Endothelial cell (in vitro differentiated cells): ENCODE data around the gene MTERF4. TPM values are rescaled to one million over a fixed set of nuclear protein-coding genes. Genes with fewer than 3 reads are reported as not detected.

Experiments
- DNase-seq: peaks from one replicate; pipeline ENCODE4 v3.0.0; 2021; ENCODE audit warnings: low spot score
- H3K27ac Mint-ChIP-seq: one replicate; pipeline ENCODE4 v1.8.0; 2021; ENCODE audit warnings: mixed read lengths, inconsistent platforms; ENCODE audit not compliant: unreplicated experiment
- H3K27me3 Mint-ChIP-seq: one replicate; pipeline ENCODE4 v1.8.0; 2021; ENCODE audit warnings: mild to moderate bottlenecking, moderate library complexity, mixed read lengths, inconsistent platforms; ENCODE audit not compliant: unreplicated experiment
- H3K36me3 Mint-ChIP-seq: one replicate; pipeline ENCODE4 v1.8.0; 2021; ENCODE audit warnings: mild to moderate bottlenecking, low read depth, mixed read lengths, inconsistent platforms; ENCODE audit not compliant: unreplicated experiment
- H3K4me1 Mint-ChIP-seq: one replicate; pipeline ENCODE4 v1.8.0; 2021; ENCODE audit warnings: mild to moderate bottlenecking, mixed read lengths, inconsistent platforms; ENCODE audit not compliant: unreplicated experiment
- H3K4me3 Mint-ChIP-seq: one replicate; pipeline ENCODE4 v1.8.0; 2021; ENCODE audit warnings: mild to moderate bottlenecking, mixed read lengths, inconsistent platforms; ENCODE audit not compliant: unreplicated experiment
- H3K9me3 Mint-ChIP-seq: one replicate; pipeline ENCODE4 v1.8.0; 2021; ENCODE audit warnings: mixed read lengths, inconsistent platforms; ENCODE audit not compliant: unreplicated experiment
- CTCF ChIP-seq: fragments of 200-600 bp; sonication (generic); IDR thresholded peaks from one replicate; pipeline ENCODE4 v1.5.0; 2021; ENCODE audit warnings: antibody characterized with exemption; ENCODE audit not compliant: unreplicated experiment
- total RNA-seq: library from RNA; stranded (reverse); fragmentation: NEBNext Ultra II Directional; extraction: Animal tissue kit (Norgen Biotek cat#: 25700); gene quantifications from one replicate; pipeline ENCODE4 v1.2.1, GENCODE V29; 2021; ENCODE audit not compliant: unreplicated experiment

Gene MTERF4
- total RNA-seq, 1 donor from 2014 or later, result 82.4 TPM

- Mint-ChIP-seq H3K36me3 (no peaks in the 10 kb centered on the region), H3K4me3 (no peak overlapping the region), H3K27ac (no peak overlapping the region), H3K27me3 (peaks cover 10% of the 10 kb centered on the region), H3K4me1 (no peaks in the 10 kb centered on the region), H3K9me3 (no peaks in the 10 kb centered on the region)
- peak; percentile 72 for DNase-seq
- no peak for TF ChIP-seq CTCF
These were observed 52.1 kb downstream of the MTERF4 start for GRCh38 chr2:241049739-241050623.

GRCh38 chr2:241048949-241049343 lies 53.1 kb downstream of the MTERF4 start:
- DNase-seq, result no peak
- H3K27me3 Mint-ChIP-seq, result peaks cover 10% of the 10 kb centered on the region
- H3K36me3 Mint-ChIP-seq, result no peaks in the 10 kb centered on the region
- no peak overlapping the region for H3K4me3 Mint-ChIP-seq
- no peaks in the 10 kb centered on the region for H3K9me3 Mint-ChIP-seq
- H3K4me1 Mint-ChIP-seq, result no peaks in the 10 kb centered on the region
- TF ChIP-seq CTCF, result no peak
- no peak overlapping the region for H3K27ac Mint-ChIP-seq

- peaks cover 10% of the 10 kb centered on the region for H3K27me3 Mint-ChIP-seq
- no peak overlapping the region for H3K27ac Mint-ChIP-seq
- no peak for TF ChIP-seq CTCF
- H3K9me3 Mint-ChIP-seq, result no peaks in the 10 kb centered on the region
- DNase-seq, result no peak
- no peak overlapping the region for H3K4me3 Mint-ChIP-seq
- no peaks in the 10 kb centered on the region for H3K4me1 Mint-ChIP-seq
- no peaks in the 10 kb centered on the region for H3K36me3 Mint-ChIP-seq
These were observed 53.7 kb downstream of the MTERF4 start for GRCh38 chr2:241048149-241048948.

GRCh38 chr2:241047253-241048010 lies 54.7 kb downstream of the MTERF4 start:
- H3K27ac Mint-ChIP-seq, result no peak overlapping the region
- H3K4me1 Mint-ChIP-seq, result no peaks in the 10 kb centered on the region
- no peaks in the 10 kb centered on the region for H3K36me3 Mint-ChIP-seq
- TF ChIP-seq CTCF, result no peak
- no peaks in the 10 kb centered on the region for H3K9me3 Mint-ChIP-seq
- DNase-seq, result no peak
- no peak overlapping the region for H3K4me3 Mint-ChIP-seq
- peaks cover 10% of the 10 kb centered on the region for H3K27me3 Mint-ChIP-seq

Other genes with a start within 250 kb of the MTERF4 start
- gene AGXT, start 233.5 kb downstream of the MTERF4 start, total RNA-seq, result not detected
- not detected for gene MAB21L4, start 206.1 kb downstream of the MTERF4 start, total RNA-seq
- gene CROCC2, start 196.0 kb downstream of the MTERF4 start, total RNA-seq, result not detected
- 2.3 TPM for gene SNED1, start 103.7 kb downstream of the MTERF4 start, total RNA-seq
- 39.7 TPM for gene PASK, start 47.2 kb upstream of the MTERF4 start, total RNA-seq
- 61.6 TPM for gene PPP1R7, start 48.2 kb upstream of the MTERF4 start, total RNA-seq
- gene ANO7, start 86.4 kb upstream of the MTERF4 start, total RNA-seq, result 16.1 TPM
- 364 TPM for gene HDLBP, start 213.4 kb upstream of the MTERF4 start, total RNA-seq
- 487 TPM for gene SEPTIN2, start 213.6 kb upstream of the MTERF4 start, total RNA-seq